Body of pancreas (tissue), 4 donors: ENCODE data around the gene USP6NL.

Source experiments
- CTCF ChIP-seq, 7 experiments: fragments of 450-650 bp in 4 of 7; fragments of 200-600 bp in 3 of 7; sonication (generic) in 3 of 7; IDR thresholded peaks; one replicate each; pipeline ENCODE4 v1.5.1; 2016 to 2019; ENCODE audit warnings: antibody characterized with exemption in 7 of 7
- POLR2A ChIP-seq, 3 donors: fragments of 450-650 bp; IDR thresholded peaks; one replicate each; pipeline ENCODE4 v1.6.1; 2016; ENCODE audit warnings: antibody characterized with exemption in 3 of 3, mild to moderate bottlenecking in 2 of 3

GRCh38 chr10:11448190-11448544, 163.3 kb downstream of the USP6NL start:
- TF ChIP-seq CTCF (IDR thresholded peaks at IDR 0.05) (no peak), POLR2A (IDR thresholded peaks at IDR 0.05) (no peak)
